Epithelial cell of esophagus (primary cell): ENCODE data around the gene ATAD2B.
"Not testable (repeated sequence)": the region's sequence is repeated elsewhere in the genome, so short reads cannot be mapped to it uniquely, and the experiment has no call there.

Source experiments
- DNase-seq: peaks from one replicate; pipeline ENCODE4 v3.0.0; 2010; ENCODE audit warnings: low read depth
- H3K4me3 ChIP-seq: 2 replicates; pipeline ENCODE4 v1.5.1; 2011; ENCODE audit warnings: mild to moderate bottlenecking, low read length, control low read depth
- CTCF ChIP-seq: IDR thresholded peaks from 2 replicates; pipeline ENCODE4 v1.5.1; 2011; ENCODE audit warnings: low read depth, mild to moderate bottlenecking, low read length, control low read depth, inconsistent platforms; ENCODE audit not compliant: insufficient read depth; ENCODE audit errors: missing control alignments

Gene ATAD2B

DNA sequence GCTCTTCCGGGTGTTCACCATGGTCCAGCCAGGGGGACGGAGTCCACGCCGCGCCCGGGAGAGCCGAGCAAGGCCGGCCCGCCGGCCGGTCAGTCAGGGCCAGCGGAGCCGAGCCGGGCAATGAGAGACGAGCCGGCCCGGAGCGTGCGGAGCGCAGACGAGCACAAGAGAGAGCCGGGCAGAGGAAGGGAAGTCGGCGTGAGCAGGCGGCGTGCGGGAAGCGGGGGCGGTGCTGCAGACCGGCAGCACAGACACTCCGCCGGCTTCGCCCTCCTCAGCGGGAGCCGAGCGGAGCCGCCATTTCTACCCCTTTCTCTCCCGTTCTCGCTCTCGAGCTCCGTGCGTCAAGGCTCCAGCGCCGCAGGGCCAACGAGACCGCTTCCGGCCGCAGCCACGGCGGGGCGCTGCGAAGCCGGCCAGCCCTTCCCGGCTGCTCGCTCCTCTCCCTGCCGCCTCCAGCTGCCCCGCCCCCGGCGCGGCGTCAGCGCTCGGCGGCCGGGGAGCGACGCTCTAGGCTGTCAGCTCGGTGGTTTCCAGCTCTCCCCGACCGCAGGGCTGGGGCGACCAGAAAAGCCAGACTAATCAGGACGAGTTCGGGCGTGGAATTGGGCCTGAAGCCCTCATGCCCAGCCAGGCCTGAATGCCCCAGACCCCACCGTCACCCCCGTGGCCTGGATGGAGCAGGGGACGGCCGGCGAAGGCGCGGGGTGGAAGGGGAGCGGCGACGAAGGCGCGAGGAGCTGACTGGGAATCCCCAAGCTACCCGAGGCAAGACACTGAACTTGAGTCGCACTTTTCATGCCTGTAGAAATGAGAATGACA lies at the start of gene ATAD2B:
Gene ATAD2B, minus strand, starts transcription at position 374 of the 822 bp plus-strand sequence. Its CDS starts 353 bp downstream, at position 21.
- TF ChIP-seq CTCF: peak; percentile 52
- peak within 1 kb of the TSS; percentile 97 for H3K4me3 ChIP-seq
- DNase-seq: peak; percentile 97

DNA sequence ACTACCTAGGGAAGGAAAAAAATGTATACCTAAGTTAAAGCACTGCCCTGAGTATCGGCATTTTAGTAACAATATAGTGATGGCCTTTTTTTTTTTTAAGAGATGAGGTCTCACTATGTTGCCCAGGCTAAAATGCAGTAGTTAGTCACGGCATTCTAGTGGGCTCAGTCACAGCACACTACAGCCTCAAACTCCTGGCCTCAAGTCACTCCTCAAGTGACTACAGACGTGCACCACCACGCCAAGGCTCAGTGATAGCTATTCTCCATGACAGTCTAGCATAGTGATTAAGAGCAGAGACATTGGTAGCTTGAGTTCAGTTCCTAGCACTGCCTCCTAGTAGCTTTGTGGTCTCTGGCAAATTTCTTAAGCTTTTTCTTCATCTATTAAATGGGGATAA lies 40.9 kb upstream of the ATAD2B start:
- DNase-seq: no peak
- TF ChIP-seq CTCF: no peak
- H3K4me3 ChIP-seq: no peak overlapping the region

DNA sequence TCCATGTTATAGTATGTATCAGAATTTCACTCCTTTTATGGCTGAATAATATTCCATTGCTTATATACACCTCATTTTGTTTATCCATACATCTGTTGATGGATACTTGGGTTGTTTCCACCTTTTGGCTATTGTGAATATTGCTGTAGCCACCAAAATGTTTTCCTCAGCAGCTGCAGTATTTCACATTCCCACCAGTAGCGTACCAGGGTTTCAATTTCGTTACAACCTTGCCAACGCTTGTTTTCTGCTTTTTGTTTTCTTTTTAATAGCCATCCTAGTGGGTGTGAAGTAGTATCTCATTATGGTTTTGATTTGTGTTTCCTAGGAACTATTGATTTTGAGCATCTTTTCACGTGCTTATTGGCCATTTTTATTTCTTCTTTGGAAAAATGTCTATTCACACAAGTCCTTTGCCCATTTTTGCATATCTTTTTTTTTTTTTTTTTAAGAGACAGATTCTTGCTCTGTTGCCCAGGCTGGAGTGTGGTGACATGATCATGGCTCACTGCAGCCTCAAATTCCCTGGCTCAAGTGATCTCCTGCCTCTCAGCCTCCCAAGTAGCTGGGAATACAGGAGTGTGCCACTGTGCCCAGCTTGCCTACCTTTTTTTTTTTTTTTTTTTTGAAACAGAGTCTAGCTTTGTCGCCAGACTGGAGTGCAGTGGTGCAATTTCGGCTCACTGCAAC lies 27.5 kb upstream of the ATAD2B start:
- no peak overlapping the region for H3K4me3 ChIP-seq
- no peak for DNase-seq
- TF ChIP-seq CTCF: no peak

DNA sequence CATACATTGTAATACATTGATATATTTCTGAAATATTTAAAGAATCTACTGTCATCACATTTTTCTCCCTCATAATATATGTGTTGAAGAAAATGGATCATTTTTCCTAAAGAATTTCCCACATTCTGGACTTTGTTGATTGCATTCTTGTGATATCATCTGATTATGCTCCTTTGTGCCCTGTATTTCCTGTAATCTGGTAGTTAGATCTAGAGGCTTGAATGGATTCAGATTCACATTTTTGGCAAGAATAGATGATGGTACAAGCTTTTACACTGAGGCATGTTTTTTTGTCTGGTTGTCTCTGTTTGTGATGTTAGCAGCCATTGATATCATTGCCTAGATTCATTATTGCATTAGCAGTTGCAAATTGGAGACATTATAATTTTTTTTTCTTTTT lies 26.7 kb upstream of the ATAD2B start:
- no peak for TF ChIP-seq CTCF
- H3K4me3 ChIP-seq: no peak overlapping the region
- no peak for DNase-seq

- not testable (repeated sequence) for DNase-seq, H3K4me3 ChIP-seq
Measured at GRCh38 chr2:23952558-23952957, 25.6 kb upstream of the ATAD2B start.

DNA sequence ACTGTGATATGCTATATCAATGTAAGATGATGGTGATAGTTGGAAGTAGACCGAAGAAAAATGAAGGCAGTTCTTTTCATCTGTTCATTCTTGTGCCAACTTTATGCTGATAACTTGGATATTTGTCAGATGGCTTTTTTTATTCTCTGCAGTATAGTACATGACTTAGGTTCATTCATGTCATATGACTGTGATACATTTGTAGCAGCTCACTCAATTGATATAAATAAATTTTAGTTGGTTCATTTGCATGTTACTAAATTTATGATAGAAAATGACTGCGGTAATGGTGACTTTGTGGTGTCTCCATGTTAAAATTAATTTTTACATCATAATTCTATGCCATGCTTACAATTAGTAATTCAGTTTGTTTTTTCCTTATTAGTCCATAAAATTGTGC lies 20.4 kb upstream of the ATAD2B start:
- H3K4me3 ChIP-seq: no peak overlapping the region
- no peak for DNase-seq
- TF ChIP-seq CTCF: no peak

GRCh38 chr2:23944976-23945375 lies 18.1 kb upstream of the ATAD2B start:
- H3K4me3 ChIP-seq: no peak overlapping the region
- TF ChIP-seq CTCF: no peak
- no peak for DNase-seq
